AG04450 (cell line): ENCODE results near the gene CD276. TPM values are rescaled to one million over a fixed set of nuclear protein-coding genes. Genes with fewer than 3 reads are reported as not detected.
A peak's percentile ranks its signal among the peaks of the same experiment; 100 is the strongest.
"Not testable (repeated sequence)": the region's sequence is repeated elsewhere in the genome, so short reads cannot be mapped to it uniquely, and the experiment has no call there.

ENCODE experiments used
- CTCF ChIA-PET: fragments of 300-600, 350-600 bp; formaldehyde crosslinking; extraction: SDS; loops from one replicate; lab custom pipeline; 2022; ENCODE audit warnings: antibody characterized with exemption, inconsistent platforms; lab: Charles Lee
- POLR2A ChIA-PET: fragments of 350-600 bp; formaldehyde crosslinking; extraction: SDS; loops from one replicate; lab custom pipeline; 2021; ENCODE audit warnings: antibody characterized with exemption, inconsistent platforms; lab: Yijun Ruan, JAX
- DNase-seq: peaks from one replicate; pipeline ENCODE4 v3.0.0-alpha.2; 2011; ENCODE audit warnings: low read depth, low spot score
- H3K27ac ChIP-seq: one replicate; pipeline ENCODE4 v1.5.1; 2012; ENCODE audit warnings: low read depth, low read length, control low read depth
- H3K27me3 ChIP-seq: one replicate; pipeline ENCODE4 v1.6.0; 2012; ENCODE audit warnings: low read length; ENCODE audit not compliant: control insufficient read depth, insufficient read depth
- H3K4me3 ChIP-seq: 2 replicates; pipeline ENCODE4 v1.5.1; 2011; ENCODE audit warnings: mild to moderate bottlenecking, low read depth, low read length, control low read depth
- H3K9me3 ChIP-seq: 2 replicates; pipeline ENCODE4 v1.5.1; 2012; ENCODE audit warnings: low read length; ENCODE audit not compliant: control insufficient read depth, insufficient read depth
- CTCF ChIP-seq: IDR thresholded peaks from 2 replicates; pipeline ENCODE4 v1.5.1; 2011; ENCODE audit warnings: low read depth, low read length, control low read depth, inconsistent platforms
- polyA plus RNA-seq: library from polyadenylated mRNA; depleted of rRNA; stranded (reverse); fragments of >200 nt; gene quantifications from 2 replicates; pipeline ENCODE4 v1.2.3, GENCODE V29; 2011

The CD276 gene
- polyA plus RNA-seq, 1 experiment = 86.4 TPM

- H3K9me3 ChIP-seq = no peaks in the 10 kb centered on the region; the same call in 1 of the 2 replicates
- peaks cover 9% of the 10 kb centered on the region for H3K27me3 ChIP-seq
- no peak for TF ChIP-seq CTCF
- no peak overlapping the region for H3K27ac ChIP-seq
- ChIA-PET POLR2A (interaction anchor here (1.3 kb wide), 1 partner anchor 44 kb away, joined by 4 read pairs; no protein-coding TSS in a partner anchor), CTCF (interaction anchor here (0.5 to 3.3 kb wide), 6 partner anchors 9 to 419 kb away, joined by 3 to 17 read pairs (median 4); no protein-coding TSS in a partner anchor)
- H3K4me3 ChIP-seq = no peak overlapping the region
- DNase-seq = peak; percentile 52
Observed at GRCh38 chr15:73727330-73727976, 43.3 kb downstream of the CD276 start.

- H3K9me3 ChIP-seq, POLR2A ChIA-PET, CTCF ChIA-PET: not testable (repeated sequence)
Observed at GRCh38 chr15:73732051-73732450, 47.9 kb downstream of the CD276 start.

GRCh38 chr15:73732930-73733329 is 48.7 kb downstream of the CD276 start:
- H3K27ac ChIP-seq = no peak overlapping the region
- CTCF ChIA-PET = no interaction called here

More at GRCh38 chr15:73732051-73732450, 47.9 kb downstream of the CD276 start:
- H3K4me3 ChIP-seq, H3K27me3 ChIP-seq, DNase-seq, H3K27ac ChIP-seq: not testable (repeated sequence)

GRCh38 chr15:73737535-73737934 is 53.4 kb downstream of the CD276 start:
- H3K27me3 ChIP-seq = peaks cover 21% of the 10 kb centered on the region

More at GRCh38 chr15:73732930-73733329, 48.7 kb downstream of the CD276 start:
- no peaks in the 10 kb centered on the region; the same call in 1 of the 2 replicates for H3K9me3 ChIP-seq
- H3K27me3 ChIP-seq = peaks cover 13% of the 10 kb centered on the region
- POLR2A ChIA-PET = no interaction called here
- H3K4me3 ChIP-seq = no peak overlapping the region
- no peak for DNase-seq
- TF ChIP-seq CTCF = no peak

More at GRCh38 chr15:73737535-73737934, 53.4 kb downstream of the CD276 start:
- DNase-seq = no peak
- Histone ChIP-seq H3K4me3 (no peak overlapping the region), H3K27ac (no peak overlapping the region), H3K9me3 (no peaks in the 10 kb centered on the region; the same call in 1 of the 2 replicates)
- CTCF ChIA-PET = no interaction called here
- no peak for TF ChIP-seq CTCF
- POLR2A ChIA-PET = no interaction called here
